H1 (cell line): Measurements from ENCODE around the gene MPHOSPH9.

Experiments used
- CTCF ChIP-seq, 3 experiments: IDR thresholded peaks; 1 replicate in 2 of 3; 2 replicates in 1 of 3; pipeline versions ENCODE4 v1.5.1 to v1.6.1; 2011; ENCODE audit warnings: low read length in 3 of 3, mild to moderate bottlenecking in 3 of 3, inconsistent platforms in 2 of 3, low read depth in 1 of 3, moderate library complexity in 1 of 3; ENCODE audit not compliant: insufficient read depth in 1 of 3; ENCODE audit errors: control extremely low read depth in 1 of 3
- EP300 ChIP-seq, 2 experiments: IDR thresholded peaks; 1 replicate in 1 of 2; 2 replicates in 1 of 2; pipeline ENCODE4 v1.6.1; 2011 to 2012; ENCODE audit warnings: low read depth in 2 of 2, low read length in 2 of 2, mild to moderate bottlenecking in 2 of 2, borderline replicate concordance in 1 of 2, inconsistent platforms in 1 of 2, moderate library complexity in 1 of 2
- EZH2 ChIP-seq: fragments of 200-600 bp; sonication (generic); IDR thresholded peaks from 2 replicates; pipeline ENCODE4 v1.7.1; 2012; ENCODE audit warnings: low read depth, mild to moderate bottlenecking, moderate library complexity, low read length, inconsistent platforms; ENCODE audit not compliant: severe bottlenecking
- GABPA ChIP-seq: IDR thresholded peaks from 2 replicates; pipeline ENCODE4 v1.6.1; 2011; ENCODE audit warnings: mild to moderate bottlenecking, low read length, moderate library complexity, borderline replicate concordance; ENCODE audit not compliant: insufficient read depth
- HDAC2 ChIP-seq, 2 experiments: fragments of 300-600 bp in 1 of 2; sonication (generic) in 1 of 2; IDR thresholded peaks; 2 replicates each; pipeline ENCODE4 v1.6.1; 2011 to 2012; ENCODE audit warnings: low read depth in 2 of 2, low read length in 2 of 2, mild to moderate bottlenecking in 2 of 2, moderate library complexity in 2 of 2, borderline replicate concordance in 1 of 2, inconsistent platforms in 1 of 2
- MAX ChIP-seq: IDR thresholded peaks from 2 replicates; pipeline ENCODE4 v1.6.1; 2012; ENCODE audit warnings: inconsistent platforms
- TAF1 ChIP-seq: IDR thresholded peaks from 2 replicates; pipeline ENCODE4 v1.6.1; 2011; ENCODE audit warnings: mild to moderate bottlenecking, low read depth, low read length
- TEAD4 ChIP-seq: IDR thresholded peaks from 2 replicates; pipeline ENCODE4 v1.6.1; 2012; ENCODE audit warnings: low read depth, low read length, inconsistent platforms, mixed read lengths

- no peak for TF ChIP-seq CTCF (IDR thresholded peaks at IDR 0.05; ENCODE audit: control extremely low read depth in 1 of 3, insufficient read depth in 1 of 3, low read depth in 1 of 3, low read length in 3 of 3)
- TF ChIP-seq TEAD4 = no peak
- no peak for TF ChIP-seq GABPA
- TF ChIP-seq EP300 (IDR thresholded peaks at IDR 0.05; ENCODE audit: borderline replicate concordance in 1 of 2, low read depth in 2 of 2, low read length in 2 of 2) = no peak
- no peak for TF ChIP-seq EZH2
- TF ChIP-seq HDAC2 (IDR thresholded peaks at IDR 0.05; ENCODE audit: borderline replicate concordance in 1 of 2, low read depth in 2 of 2, low read length in 2 of 2) = no peak
- TF ChIP-seq TAF1 = no peak
- no peak for TF ChIP-seq MAX
Measured at GRCh38 chr12:123250471-123251383, 17.8 kb upstream of the MPHOSPH9 start.
